Erythroblast (primary cell): Measurements from ENCODE around the gene SUN1.

Experiments used
- GATA1 ChIP-seq: IDR thresholded peaks from 2 replicates; pipeline ENCODE4 v1.6.1; 2011; ENCODE audit warnings: low read depth, mild to moderate bottlenecking, control low read depth, low read length, moderate library complexity
- POLR2A ChIP-seq: IDR thresholded peaks from 2 replicates; pipeline ENCODE4 v1.6.1; 2011; ENCODE audit warnings: mild to moderate bottlenecking, low read length

DNA sequence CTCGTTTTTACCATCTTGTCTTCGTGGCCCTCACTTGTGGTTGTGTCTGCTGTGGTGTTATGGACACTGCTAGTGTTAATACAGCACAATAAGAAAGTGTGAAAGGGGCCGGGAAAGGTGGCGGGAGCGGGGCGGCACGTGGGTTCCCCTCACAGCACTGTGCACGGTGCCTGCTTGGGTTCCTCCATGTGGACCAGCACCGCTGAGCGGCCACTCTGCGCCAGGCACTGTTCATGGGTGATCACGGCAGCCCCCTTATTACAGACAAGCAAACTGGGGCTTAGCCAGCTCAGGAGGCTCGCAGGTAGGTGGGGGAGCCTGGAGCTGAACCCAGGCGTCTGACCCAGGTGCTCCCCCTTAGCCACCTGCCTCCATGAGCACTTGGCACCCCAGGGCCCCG lies 12.2 kb downstream of the SUN1 start:
- TF ChIP-seq POLR2A, result no peak
- no peak for TF ChIP-seq GATA1
